D341Med (cell line): ENCODE measurements around the gene LMO2.
"Not testable (repeated sequence)": the region's sequence is repeated elsewhere in the genome, so short reads cannot be mapped to it uniquely, and the experiment has no call there.

ENCODE experiments used
- DNase-seq: peaks from one replicate; pipeline ENCODE4 v3.0.0; 2012; ENCODE audit warnings: low spot score

The LMO2 gene

DNA sequence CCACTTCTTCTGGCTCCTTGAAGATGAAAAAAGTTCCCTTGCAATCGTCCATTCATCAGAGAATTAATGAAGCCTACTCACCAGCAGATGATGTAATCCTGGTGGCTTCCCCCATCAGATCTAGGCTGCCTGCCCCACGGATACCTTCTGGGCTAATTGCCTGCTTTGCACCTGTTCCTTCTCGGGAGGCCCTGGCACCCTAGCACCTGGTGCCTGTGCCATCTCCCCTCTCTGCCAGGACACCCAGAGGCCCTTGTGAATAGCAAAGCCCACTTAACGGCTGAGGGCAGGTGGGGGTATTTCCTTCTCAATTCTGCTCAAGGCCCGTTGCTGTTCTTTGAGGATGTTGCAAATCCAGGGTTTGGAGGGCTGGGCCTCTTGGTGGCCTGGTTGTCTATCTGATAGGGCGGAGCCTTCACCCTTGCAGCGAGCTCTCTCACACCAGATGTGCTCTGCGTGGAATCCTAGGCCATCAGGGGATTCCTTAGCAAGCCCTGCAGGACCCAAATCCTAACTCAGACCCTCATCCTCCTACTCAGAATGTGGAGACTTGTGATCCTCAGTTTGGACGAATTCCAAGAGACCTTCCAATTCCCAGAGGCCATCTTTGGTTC is at the start of gene LMO2:
LMO2 (minus strand) TSS at position 363 of the 614 bp plus-strand sequence. CDS start 22,360 bp downstream, outside the sequence.
- DNase-seq = peak; percentile 68

DNA sequence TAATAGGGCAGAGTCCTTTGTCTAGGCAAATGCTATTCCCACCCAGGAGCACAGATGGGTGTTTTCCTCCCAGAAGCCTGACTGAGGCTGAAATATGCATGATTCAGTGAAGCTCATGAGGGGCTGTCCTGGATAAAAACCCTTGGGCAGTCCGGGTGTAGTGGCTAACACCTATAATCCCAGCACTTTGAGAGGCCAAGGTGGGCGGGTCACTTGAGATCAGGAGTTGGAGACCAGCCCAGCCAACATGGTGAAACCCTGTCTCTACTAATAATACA is 48.6 kb upstream of the LMO2 start:
- no peak for DNase-seq

DNA sequence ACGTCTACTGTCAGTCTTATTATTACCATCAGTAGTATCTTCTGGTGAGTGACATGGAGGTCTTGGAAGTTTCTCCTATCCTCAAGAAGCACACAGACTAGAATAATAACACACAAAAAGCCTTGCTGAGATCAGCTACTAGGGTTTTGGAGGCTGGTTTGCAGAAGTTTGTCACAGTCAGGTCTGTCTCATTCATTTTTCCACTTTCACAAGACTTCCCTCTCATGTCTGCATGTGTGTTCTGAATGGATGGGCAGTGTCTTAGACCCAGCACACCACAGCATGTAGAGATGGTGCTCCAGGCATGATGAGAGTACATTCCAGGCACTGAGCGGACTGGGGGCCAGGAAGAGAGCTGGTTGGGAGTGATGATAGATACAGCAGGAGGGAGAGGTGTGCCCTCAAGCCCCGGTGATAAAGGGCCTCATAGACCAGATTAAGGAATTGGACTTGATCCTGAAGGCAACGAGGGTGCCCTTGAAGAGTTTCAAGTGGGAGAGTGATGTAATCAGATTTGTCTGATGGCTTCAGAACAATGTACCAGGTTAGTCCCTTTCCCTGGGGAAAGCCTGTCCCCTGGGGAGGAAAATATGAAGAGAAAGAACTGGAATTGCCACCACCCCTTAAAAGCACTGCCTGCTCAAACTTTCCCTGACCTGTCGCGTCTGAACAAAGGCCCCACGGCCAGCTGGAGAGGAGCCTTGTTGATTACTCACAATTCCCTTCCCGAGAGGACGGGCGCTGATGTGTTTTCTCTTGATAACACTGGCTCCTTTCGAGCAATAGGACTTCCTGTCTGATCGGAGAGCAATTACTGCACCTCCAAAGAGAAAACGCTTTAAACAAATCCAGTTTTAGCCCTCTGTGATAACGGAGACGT is 45.1 kb upstream of the LMO2 start:
- DNase-seq = peak; percentile 47

- no peak for DNase-seq
These were observed 43.9 kb upstream of the LMO2 start for GRCh38 chr11:33935461-33936456.

GRCh38 chr11:33935005-33935404 is 43.1 kb upstream of the LMO2 start:
- DNase-seq = no peak

DNA sequence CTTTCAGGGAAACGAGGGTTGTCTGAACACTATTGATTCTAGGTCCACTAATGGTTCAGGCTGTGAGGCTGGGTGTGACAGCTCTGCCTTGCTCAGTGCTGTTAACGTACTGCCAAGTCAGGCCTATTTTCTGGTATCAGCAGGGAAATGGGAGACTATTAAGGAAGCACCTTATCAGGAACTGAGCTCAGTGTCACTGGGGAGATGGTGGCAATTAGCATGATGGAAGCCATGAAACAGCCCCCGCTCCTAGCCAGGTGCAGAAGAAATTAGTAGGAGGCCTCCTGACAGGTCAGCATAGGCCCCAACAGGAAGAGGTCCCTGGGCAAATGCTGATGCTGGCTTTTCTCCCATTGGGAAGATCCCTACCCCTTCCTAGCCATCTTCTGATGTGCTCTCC is 42.6 kb upstream of the LMO2 start:
- DNase-seq = no peak

DNA sequence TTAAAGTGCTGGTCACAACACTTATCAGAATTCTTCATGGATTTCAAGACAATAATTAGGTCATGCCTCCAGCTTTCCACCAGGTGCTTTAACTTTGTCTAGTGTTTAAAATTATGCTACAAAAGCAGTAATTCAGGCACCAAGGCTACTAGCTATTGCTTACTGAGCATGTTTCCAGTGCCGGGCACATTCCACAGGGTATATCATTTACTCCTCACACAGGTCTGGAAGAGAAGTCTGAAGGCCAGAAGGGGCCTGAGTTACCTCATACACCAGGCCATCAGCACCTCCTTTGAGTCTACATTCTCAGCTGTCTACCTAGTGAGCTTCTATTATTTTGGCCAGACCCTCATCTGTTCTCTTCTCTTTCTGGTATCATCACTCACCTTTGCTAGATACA is 41.7 kb upstream of the LMO2 start:
- DNase-seq = no peak

DNA sequence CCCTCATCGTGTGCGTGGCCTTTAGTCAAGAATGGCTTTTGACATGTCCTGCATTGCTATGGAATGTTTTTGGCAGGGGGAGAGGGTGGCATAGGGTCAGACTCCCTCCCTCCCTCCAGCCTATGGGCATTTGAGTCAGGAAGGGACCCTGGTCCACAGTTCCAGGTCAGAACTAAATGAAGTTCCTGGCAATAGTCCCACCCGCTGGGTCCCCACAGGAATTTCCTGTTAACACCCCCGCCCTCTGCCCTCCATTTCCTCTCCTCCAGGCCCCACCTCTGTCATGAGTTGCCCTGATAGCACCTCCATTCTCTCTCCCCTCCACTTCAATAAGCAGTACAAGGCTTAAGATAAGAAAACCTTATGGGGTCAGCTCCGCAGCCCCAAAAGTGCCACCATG is 40.8 kb upstream of the LMO2 start:
- no peak for DNase-seq

- DNase-seq = not testable (repeated sequence)
These were observed 40.0 kb upstream of the LMO2 start for GRCh38 chr11:33931739-33932366.

GRCh38 chr11:33931067-33931466 is 39.2 kb upstream of the LMO2 start:
- DNase-seq = no peak

DNA sequence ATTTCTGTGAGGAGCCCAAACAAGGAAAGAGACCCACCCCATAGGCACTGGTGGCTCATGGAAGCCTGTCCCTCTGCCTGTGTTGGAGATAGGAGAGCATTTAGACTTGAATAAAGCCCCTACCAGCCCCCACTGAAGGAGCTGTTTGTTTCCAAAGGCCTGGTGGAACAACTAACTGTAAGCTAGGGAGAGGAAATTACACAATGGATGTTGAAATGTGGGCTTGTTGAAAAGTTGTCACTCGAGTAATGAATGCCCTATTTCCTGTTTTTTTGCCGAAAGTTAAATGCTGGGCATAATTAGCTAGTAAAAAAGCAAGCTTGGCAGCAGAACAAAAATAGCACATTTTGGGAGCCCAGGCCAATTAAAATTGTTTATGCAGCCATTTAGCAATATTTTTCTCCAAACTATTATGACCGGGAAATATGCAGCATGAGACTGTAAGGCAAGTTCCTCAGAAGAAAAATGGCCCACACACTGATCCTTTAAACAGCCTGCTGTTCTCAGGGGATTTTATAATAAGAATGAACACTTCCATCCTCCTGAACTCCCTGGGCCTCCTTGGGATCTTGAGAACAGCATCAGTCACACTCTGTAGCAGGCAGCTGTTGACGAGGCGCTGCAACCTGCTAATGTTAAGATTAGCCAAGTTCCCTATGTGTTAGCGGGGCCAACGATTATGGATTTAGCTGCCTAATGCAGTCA is 38.6 kb upstream of the LMO2 start:
- DNase-seq = peak; percentile 86

- DNase-seq = no peak
These were observed 36.7 kb upstream of the LMO2 start for GRCh38 chr11:33928564-33928963.

- DNase-seq = no peak
These were observed 35.0 kb upstream of the LMO2 start for GRCh38 chr11:33926671-33927552.

DNA sequence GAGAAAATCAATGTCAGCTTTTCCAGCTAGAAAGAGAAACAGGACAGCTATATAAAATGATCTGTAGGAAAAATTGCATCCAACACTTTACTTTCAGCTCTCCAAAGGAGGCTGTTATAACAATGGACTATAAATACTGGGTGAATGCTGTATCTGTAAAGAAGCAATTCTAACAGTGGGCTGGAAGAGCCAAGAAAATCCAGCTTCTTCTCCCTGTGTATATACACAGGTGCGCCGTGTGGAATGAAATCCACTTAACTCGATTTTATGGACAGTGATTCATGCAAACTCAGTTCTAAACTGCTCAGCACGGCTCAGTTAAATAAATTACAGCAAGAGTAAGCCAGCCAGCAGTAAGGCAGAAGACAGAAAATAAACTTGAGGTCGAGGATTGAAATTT is 32.5 kb upstream of the LMO2 start:
- no peak for DNase-seq

- DNase-seq = no peak
These were observed 31.8 kb upstream of the LMO2 start for GRCh38 chr11:33923626-33924025.

GRCh38 chr11:33920838-33921613 is 29.1 kb upstream of the LMO2 start:
- DNase-seq = no peak

DNA sequence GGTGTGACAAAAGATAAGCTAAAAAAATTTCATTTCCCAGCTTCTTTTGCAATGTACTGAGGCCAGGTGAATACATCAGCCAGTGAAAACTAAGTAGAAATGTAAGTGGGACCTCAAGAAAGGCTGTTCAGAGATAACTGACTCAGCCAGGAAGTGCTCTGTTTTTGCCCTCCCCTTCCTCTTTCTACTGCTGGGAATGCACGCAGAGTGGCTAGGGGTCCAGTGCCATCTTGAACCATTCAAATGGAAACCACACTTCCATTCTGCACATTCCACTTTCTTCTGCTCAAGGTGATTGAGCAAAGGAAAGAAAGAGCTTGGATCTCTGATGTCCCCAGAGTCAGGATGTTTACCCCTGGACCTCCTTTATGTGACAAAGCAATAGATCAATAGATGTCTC is 27.8 kb upstream of the LMO2 start:
- DNase-seq = no peak

- DNase-seq = not testable (repeated sequence)
These were observed 25.5 kb upstream of the LMO2 start for GRCh38 chr11:33917402-33917801.

DNA sequence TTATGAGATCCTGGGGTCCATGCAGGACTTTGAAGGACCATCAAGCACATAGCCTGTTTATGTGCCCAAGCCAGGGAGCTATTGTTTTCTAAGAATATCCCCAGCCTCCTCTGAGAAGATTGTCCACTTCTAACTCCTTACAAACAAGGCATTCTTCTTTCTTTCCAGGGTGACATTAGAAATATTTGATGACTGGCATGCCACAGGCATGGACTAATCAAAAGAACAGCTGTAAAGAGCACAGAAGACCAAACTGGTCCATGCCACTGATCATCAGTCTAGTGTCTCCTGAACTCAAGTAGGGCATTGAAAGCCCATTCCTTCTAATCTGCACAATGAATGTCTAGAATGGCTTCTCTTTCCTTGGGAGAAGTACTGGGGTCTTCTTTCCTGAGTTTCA is 24.9 kb upstream of the LMO2 start:
- no peak for DNase-seq

DNA sequence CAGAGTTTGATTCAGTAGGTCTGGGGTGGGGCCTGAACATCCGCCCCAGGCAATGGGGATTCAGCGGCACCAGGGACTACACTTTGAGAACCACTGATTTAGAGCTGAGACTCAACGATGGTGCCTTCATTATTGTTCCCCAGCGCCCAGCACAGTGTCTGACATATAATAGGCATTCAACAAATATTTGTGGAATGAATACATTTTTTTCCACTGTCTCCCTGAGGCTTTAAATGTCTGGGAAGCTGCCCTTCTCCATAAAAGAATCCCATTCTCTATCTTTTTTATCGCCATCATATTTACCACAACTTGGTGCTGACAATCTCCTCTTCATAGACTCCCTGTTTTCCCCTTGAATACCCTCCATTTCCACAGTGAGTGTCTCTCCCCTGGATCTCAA is 23.6 kb upstream of the LMO2 start:
- no peak for DNase-seq
